ENCODE results near the gene NRXN3.

GRCh38 chr14:78595797-78596196 lies 425.6 kb downstream of the NRXN3 start:
- TF ChIP-seq, protein P1, sequence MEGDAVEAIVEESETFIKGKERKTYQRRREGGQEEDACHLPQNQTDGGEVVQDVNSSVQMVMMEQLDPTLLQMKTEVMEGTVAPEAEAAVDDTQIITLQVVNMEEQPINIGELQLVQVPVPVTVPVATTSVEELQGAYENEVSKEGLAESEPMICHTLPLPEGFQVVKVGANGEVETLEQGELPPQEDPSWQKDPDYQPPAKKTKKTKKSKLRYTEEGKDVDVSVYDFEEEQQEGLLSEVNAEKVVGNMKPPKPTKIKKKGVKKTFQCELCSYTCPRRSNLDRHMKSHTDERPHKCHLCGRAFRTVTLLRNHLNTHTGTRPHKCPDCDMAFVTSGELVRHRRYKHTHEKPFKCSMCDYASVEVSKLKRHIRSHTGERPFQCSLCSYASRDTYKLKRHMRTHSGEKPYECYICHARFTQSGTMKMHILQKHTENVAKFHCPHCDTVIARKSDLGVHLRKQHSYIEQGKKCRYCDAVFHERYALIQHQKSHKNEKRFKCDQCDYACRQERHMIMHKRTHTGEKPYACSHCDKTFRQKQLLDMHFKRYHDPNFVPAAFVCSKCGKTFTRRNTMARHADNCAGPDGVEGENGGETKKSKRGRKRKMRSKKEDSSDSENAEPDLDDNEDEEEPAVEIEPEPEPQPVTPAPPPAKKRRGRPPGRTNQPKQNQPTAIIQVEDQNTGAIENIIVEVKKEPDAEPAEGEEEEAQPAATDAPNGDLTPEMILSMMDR (IDR thresholded peaks at IDR 0.05): peak in 2 of 12 donors; percentile 18 to 26
- TF ChIP-seq POLR2A (IDR thresholded peaks at IDR 0.05): no peak

All from heart left ventricle (tissue), 13 donors.